Osteoblast (primary cell): ENCODE data around the gene SESN2. TPM values are rescaled to one million over a fixed set of nuclear protein-coding genes. Genes with fewer than 3 reads are reported as not detected.
A peak's percentile ranks its signal among the peaks of the same experiment; 100 is the strongest.

Source experiments
- DNase-seq: peaks from one replicate; pipeline ENCODE4 v3.0.0; 2011; ENCODE audit warnings: low spot score, mixed read lengths; ENCODE audit not compliant: insufficient read length; ENCODE audit errors: missing footprints
- H2AFZ ChIP-seq: 2 replicates; pipeline ENCODE4 v1.6.0; 2011; ENCODE audit warnings: mild to moderate bottlenecking, low read length
- H3K27ac ChIP-seq: 2 replicates; pipeline ENCODE4 v1.5.1; 2011; ENCODE audit warnings: mild to moderate bottlenecking, low read depth, low read length, moderate library complexity
- H3K27me3 ChIP-seq: 2 replicates; pipeline ENCODE4 v1.6.0; 2012; ENCODE audit warnings: mild to moderate bottlenecking, control low read depth, inconsistent platforms, low read length, moderate library complexity; ENCODE audit not compliant: insufficient read depth
- H3K36me3 ChIP-seq: 2 replicates; pipeline ENCODE4 v1.5.1; 2011; ENCODE audit warnings: mild to moderate bottlenecking, low read length, control low read depth, moderate library complexity; ENCODE audit not compliant: insufficient read depth
- H3K4me1 ChIP-seq: 2 replicates; pipeline ENCODE4 v1.5.1; 2011; ENCODE audit warnings: mild to moderate bottlenecking, low read length, control low read depth, moderate library complexity; ENCODE audit not compliant: insufficient read depth
- H3K4me2 ChIP-seq: 2 replicates; pipeline ENCODE4 v1.6.0; 2011; ENCODE audit warnings: mild to moderate bottlenecking, low read length; ENCODE audit not compliant: insufficient read depth
- H3K4me3 ChIP-seq: fragments of 200-600 bp; sonication (generic); 3 replicates; pipeline ENCODE4 v1.5.1; 2012; ENCODE audit warnings: mild to moderate bottlenecking, low read length, inconsistent platforms; ENCODE audit not compliant: insufficient read depth
- H3K79me2 ChIP-seq: 2 replicates; pipeline ENCODE4 v1.6.0; 2012; ENCODE audit warnings: mild to moderate bottlenecking, low read length, control low read depth, inconsistent platforms; ENCODE audit not compliant: insufficient read depth
- H3K9me3 ChIP-seq: 2 replicates; pipeline ENCODE4 v1.5.1; 2011; ENCODE audit warnings: low read depth, low read length, control low read depth
- H4K20me1 ChIP-seq: 2 replicates; pipeline ENCODE4 v1.6.0; 2012; ENCODE audit warnings: mild to moderate bottlenecking, low read length, control low read depth; ENCODE audit not compliant: insufficient read depth
- total RNA-seq: library from RNA; depleted of rRNA; stranded (reverse); fragments of >200 nt; gene quantifications from 2 replicates; pipeline ENCODE4 v1.2.3, GENCODE V29; 2012
- TF ChIP-seq, protein P1 (sequence below): IDR thresholded peaks from 2 replicates; pipeline ENCODE4 v1.5.1; 2011; ENCODE audit warnings: mild to moderate bottlenecking, low read depth, low read length, moderate library complexity; ENCODE audit errors: extremely low read depth

Gene SESN2
- total RNA-seq, 1 donor: 59.7 TPM

GRCh38 chr1:28229996-28230395 is 29.3 kb upstream of the SESN2 start:
- H3K36me3 ChIP-seq: peaks cover 45% of the 10 kb centered on the region
- H3K4me1 ChIP-seq: peaks cover 6% of the 10 kb centered on the region
- H3K4me2 ChIP-seq: no peak overlapping the region
- no peak for DNase-seq
- H4K20me1 ChIP-seq: peaks cover 7% of the 10 kb centered on the region
- TF ChIP-seq, protein P1, sequence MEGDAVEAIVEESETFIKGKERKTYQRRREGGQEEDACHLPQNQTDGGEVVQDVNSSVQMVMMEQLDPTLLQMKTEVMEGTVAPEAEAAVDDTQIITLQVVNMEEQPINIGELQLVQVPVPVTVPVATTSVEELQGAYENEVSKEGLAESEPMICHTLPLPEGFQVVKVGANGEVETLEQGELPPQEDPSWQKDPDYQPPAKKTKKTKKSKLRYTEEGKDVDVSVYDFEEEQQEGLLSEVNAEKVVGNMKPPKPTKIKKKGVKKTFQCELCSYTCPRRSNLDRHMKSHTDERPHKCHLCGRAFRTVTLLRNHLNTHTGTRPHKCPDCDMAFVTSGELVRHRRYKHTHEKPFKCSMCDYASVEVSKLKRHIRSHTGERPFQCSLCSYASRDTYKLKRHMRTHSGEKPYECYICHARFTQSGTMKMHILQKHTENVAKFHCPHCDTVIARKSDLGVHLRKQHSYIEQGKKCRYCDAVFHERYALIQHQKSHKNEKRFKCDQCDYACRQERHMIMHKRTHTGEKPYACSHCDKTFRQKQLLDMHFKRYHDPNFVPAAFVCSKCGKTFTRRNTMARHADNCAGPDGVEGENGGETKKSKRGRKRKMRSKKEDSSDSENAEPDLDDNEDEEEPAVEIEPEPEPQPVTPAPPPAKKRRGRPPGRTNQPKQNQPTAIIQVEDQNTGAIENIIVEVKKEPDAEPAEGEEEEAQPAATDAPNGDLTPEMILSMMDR: no peak
- no peak overlapping the region for H3K27ac ChIP-seq
- H3K4me3 ChIP-seq: no peak overlapping the region
- H3K27me3 ChIP-seq: no peaks in the 10 kb centered on the region
- H3K9me3 ChIP-seq: no peaks in the 10 kb centered on the region
- H2AFZ ChIP-seq: no peak overlapping the region
- peaks cover 50% of the 10 kb centered on the region for H3K79me2 ChIP-seq

- DNase-seq: peak; percentile 95
- Histone ChIP-seq H3K4me3 (peak within 1 kb of the TSS; percentile 100), H3K4me1 (peaks cover 18% of the 10 kb centered on the region), H2AFZ (peak within 1 kb of the TSS; percentile 99), H3K4me2 (peak within 1 kb of the TSS; percentile 97), H3K27ac (peak within 1 kb of the TSS; percentile 94), H3K36me3 (peaks cover 24% of the 10 kb centered on the region), H4K20me1 (peaks cover 11% of the 10 kb centered on the region), H3K9me3 (no peaks in the 10 kb centered on the region), H3K27me3 (no peaks in the 10 kb centered on the region), H3K79me2 (peaks cover 64% of the 10 kb centered on the region)
- TF ChIP-seq, protein P1: no peak
Observed at GRCh38 chr1:28232558-28233263, 26.6 kb upstream of the SESN2 start, which contains the start of gene DNAJC8. DNAJC8 (minus strand) TSS chr1:28233029; CDS start chr1:28232998, 31 bp downstream.

GRCh38 chr1:28233264-28233606 is 26.1 kb upstream of the SESN2 start:
- no peaks in the 10 kb centered on the region for H3K9me3 ChIP-seq
- H3K4me3 ChIP-seq: peak overlapping the region; percentile 100
- H3K36me3 ChIP-seq: peaks cover 25% of the 10 kb centered on the region
- no peak for DNase-seq
- peaks cover 18% of the 10 kb centered on the region for H3K4me1 ChIP-seq
- H3K79me2 ChIP-seq: peaks cover 68% of the 10 kb centered on the region
- peak overlapping the region; percentile 76 for H2AFZ ChIP-seq
- H3K27me3 ChIP-seq: no peaks in the 10 kb centered on the region
- peaks cover 11% of the 10 kb centered on the region for H4K20me1 ChIP-seq
- TF ChIP-seq, protein P1: no peak
- H3K4me2 ChIP-seq: peak overlapping the region; percentile 97
- H3K27ac ChIP-seq: no peak overlapping the region

- TF ChIP-seq, protein P1: no peak
- Histone ChIP-seq H3K4me1 (peaks cover 18% of the 10 kb centered on the region), H3K4me2 (peak within 1 kb of the TSS; percentile 96), H3K4me3 (peak within 1 kb of the TSS; percentile 97), H3K27ac (peak within 1 kb of the TSS; percentile 48), H3K9me3 (no peaks in the 10 kb centered on the region), H4K20me1 (peaks cover 11% of the 10 kb centered on the region), H3K27me3 (no peaks in the 10 kb centered on the region), H2AFZ (peak within 1 kb of the TSS; percentile 94), H3K36me3 (peaks cover 11% of the 10 kb centered on the region), H3K79me2 (peaks cover 42% of the 10 kb centered on the region)
- DNase-seq: peak; percentile 99
Observed at GRCh38 chr1:28235755-28236655, 23.3 kb upstream of the SESN2 start, which contains the start of gene ATP5IF1. ATP5IF1 (plus strand) TSS chr1:28236124; CDS start chr1:28236184, 60 bp downstream.
